NCI-H524 treated with DMSO at 0.1 percent for 48 hours (cell line): ENCODE results near the gene TNS3.

Source experiments
- DNase-seq: peaks from one replicate; lab custom pipeline; 2025; lab: John Stamatoyannopoulos, UW

TNS3 gene

GRCh38 chr7:47367369-47367768, 214.5 kb downstream of the TNS3 start:
- DNase-seq, result no peak

- no peak for DNase-seq
Measured at GRCh38 chr7:47366960-47367359, 215.0 kb downstream of the TNS3 start.

- DNase-seq, result no peak
Measured at GRCh38 chr7:47366211-47366610, 215.7 kb downstream of the TNS3 start.

- no peak for DNase-seq
Measured at GRCh38 chr7:47362984-47363383, 218.9 kb downstream of the TNS3 start.

GRCh38 chr7:47361746-47362215, 220.1 kb downstream of the TNS3 start:
- DNase-seq, result no peak

- no peak for DNase-seq
Measured at GRCh38 chr7:47361236-47361635, 220.7 kb downstream of the TNS3 start.

GRCh38 chr7:47360301-47360900, 221.5 kb downstream of the TNS3 start:
- no peak for DNase-seq

GRCh38 chr7:47358944-47359588, 222.8 kb downstream of the TNS3 start:
- no peak for DNase-seq

GRCh38 chr7:47358357-47358756, 223.6 kb downstream of the TNS3 start:
- DNase-seq, result no peak

- DNase-seq, result no peak
Measured at GRCh38 chr7:47357863-47358262, 224.0 kb downstream of the TNS3 start.

GRCh38 chr7:47357361-47357760, 224.6 kb downstream of the TNS3 start:
- no peak for DNase-seq

- DNase-seq, result no peak
Measured at GRCh38 chr7:47356261-47356660, 225.7 kb downstream of the TNS3 start.

GRCh38 chr7:47355684-47356083, 226.2 kb downstream of the TNS3 start:
- no peak for DNase-seq

- DNase-seq, result no peak
Measured at GRCh38 chr7:47354831-47355541, 226.9 kb downstream of the TNS3 start.

- DNase-seq, result no peak
Measured at GRCh38 chr7:47354071-47354470, 227.8 kb downstream of the TNS3 start.

GRCh38 chr7:47352394-47352968, 229.4 kb downstream of the TNS3 start:
- no peak for DNase-seq

- DNase-seq, result no peak
Measured at GRCh38 chr7:47351233-47352154, 230.4 kb downstream of the TNS3 start.

- no peak for DNase-seq
Measured at GRCh38 chr7:47350425-47350824, 231.5 kb downstream of the TNS3 start.

GRCh38 chr7:47349401-47349800, 232.5 kb downstream of the TNS3 start:
- no peak for DNase-seq

GRCh38 chr7:47347816-47348385, 234.0 kb downstream of the TNS3 start:
- DNase-seq, result no peak

- DNase-seq, result no peak
Measured at GRCh38 chr7:47347346-47347745, 234.6 kb downstream of the TNS3 start.
